ENCODE measurements around the gene ST6GALNAC6. TPM values are rescaled to one million over a fixed set of nuclear protein-coding genes. Genes with fewer than 3 reads are reported as not detected.

The ST6GALNAC6 gene
- total RNA-seq, 2 experiments from 2014 or later = 36.9 to 38.8 TPM

DNA sequence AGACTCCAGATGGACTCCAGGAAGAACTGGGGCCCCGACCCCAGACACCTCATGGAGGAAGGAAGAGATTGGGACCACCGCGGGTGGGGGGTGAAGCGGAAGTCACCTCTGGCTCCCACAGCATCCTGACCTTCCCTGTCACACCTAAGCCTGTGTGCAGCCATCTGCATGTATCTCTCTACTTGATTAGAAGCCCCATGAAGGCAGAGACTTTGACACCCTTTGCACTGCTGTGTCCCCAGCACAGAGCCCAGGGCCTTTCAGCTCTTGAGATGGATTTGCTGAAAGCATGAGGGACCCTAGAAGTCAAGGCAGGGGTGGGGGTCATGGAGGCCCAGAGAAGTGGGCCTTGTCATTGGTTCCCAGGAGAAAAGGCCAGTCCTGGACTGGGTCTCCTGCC, 42.1 kb downstream of the ST6GALNAC6 start:
- DNase-seq = no peak
- ChIA-PET POLR2A (no interaction called here), CTCF (interaction anchor here (9.2 kb wide), 1 partner anchor 10 kb away, joined by 107 read pairs; no protein-coding TSS in a partner anchor)
- Mint-ChIP-seq H3K4me3 (no peak overlapping the region), H3K9me3 (no peaks in the 10 kb centered on the region), H3K27me3 (no peaks in the 10 kb centered on the region), H3K36me3 (ENCODE audit: low read depth) (peaks cover under 1% of the 10 kb centered on the region), H3K4me1 (ENCODE audit: low read depth) (peaks cover 31% of the 10 kb centered on the region), H3K27ac (no peak overlapping the region)
- intact Hi-C loops (cut with micrococcal nuclease) = no loop called here
- ATAC-seq = no peak
- TF ChIP-seq, protein P1, sequence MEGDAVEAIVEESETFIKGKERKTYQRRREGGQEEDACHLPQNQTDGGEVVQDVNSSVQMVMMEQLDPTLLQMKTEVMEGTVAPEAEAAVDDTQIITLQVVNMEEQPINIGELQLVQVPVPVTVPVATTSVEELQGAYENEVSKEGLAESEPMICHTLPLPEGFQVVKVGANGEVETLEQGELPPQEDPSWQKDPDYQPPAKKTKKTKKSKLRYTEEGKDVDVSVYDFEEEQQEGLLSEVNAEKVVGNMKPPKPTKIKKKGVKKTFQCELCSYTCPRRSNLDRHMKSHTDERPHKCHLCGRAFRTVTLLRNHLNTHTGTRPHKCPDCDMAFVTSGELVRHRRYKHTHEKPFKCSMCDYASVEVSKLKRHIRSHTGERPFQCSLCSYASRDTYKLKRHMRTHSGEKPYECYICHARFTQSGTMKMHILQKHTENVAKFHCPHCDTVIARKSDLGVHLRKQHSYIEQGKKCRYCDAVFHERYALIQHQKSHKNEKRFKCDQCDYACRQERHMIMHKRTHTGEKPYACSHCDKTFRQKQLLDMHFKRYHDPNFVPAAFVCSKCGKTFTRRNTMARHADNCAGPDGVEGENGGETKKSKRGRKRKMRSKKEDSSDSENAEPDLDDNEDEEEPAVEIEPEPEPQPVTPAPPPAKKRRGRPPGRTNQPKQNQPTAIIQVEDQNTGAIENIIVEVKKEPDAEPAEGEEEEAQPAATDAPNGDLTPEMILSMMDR (IDR thresholded peaks at IDR 0.05) = no peak

DNA sequence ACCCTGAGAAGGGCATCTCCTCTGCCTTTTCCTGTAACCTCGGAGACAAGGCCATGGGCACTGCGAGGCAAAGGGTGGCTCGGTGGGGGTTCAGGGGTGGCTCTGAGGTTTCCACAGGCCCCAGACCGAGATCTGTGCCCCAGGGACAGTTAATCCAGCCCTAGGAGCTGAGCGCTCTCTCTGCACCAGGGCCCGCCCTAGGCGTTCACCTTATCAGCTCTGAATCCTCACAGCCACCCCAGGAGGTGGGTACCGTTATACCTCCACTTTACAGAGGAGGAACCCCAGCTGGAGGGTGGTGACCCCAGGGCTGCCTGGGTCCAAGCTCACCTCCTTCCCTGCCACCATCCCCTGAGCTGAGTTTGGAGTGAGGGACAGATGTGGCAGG, 42.7 kb downstream of the ST6GALNAC6 start:
- Mint-ChIP-seq H3K36me3 (ENCODE audit: low read depth) (peaks cover 4% of the 10 kb centered on the region), H3K4me3 (no peak overlapping the region), H3K27me3 (no peaks in the 10 kb centered on the region), H3K27ac (no peak overlapping the region), H3K4me1 (ENCODE audit: low read depth) (peaks cover 30% of the 10 kb centered on the region), H3K9me3 (no peaks in the 10 kb centered on the region)
- TF ChIP-seq, protein P1 (IDR thresholded peaks at IDR 0.05) = no peak
- ChIA-PET POLR2A (no interaction called here), CTCF (interaction anchor here (2.7 to 9.2 kb wide), 2 partner anchors 10 to 122 kb away, joined by 9 to 107 read pairs; partner anchors contain the start of gene TOR2A)
- ATAC-seq (no peak), DNase-seq (no peak)
- intact Hi-C loops (cut with micrococcal nuclease) = no loop called here

DNA sequence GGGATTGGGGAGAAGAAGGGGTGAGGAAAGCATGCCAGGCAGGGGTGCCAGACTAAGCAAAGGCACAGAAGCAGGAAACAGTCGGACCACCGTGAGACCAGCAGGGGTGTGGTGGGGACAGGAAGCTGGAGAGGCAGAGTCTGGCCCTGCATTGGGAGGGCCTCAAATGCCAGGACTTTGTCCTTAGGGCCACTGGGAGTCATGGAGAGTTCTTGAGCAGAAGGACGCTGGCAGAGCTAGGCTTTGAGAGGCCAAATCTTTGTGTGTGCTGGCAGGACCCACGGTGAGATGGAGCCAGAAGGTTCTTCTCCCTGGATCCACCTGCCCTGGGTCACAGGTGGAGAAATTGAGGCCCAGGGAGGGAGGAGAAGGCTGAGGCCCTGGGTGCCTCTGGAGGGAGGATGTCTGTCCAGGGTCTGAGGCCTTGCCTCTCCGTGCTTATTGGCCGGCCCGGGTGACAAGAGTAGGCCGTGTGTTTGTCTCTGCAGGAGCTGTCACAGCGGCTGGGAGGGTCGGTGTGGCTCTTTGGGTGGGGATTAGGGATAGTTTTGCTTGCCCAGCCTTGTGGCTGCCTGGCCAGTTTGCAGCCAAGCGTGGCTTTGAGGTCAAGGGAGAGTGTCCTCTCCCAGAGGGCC, 43.2 kb downstream of the ST6GALNAC6 start:
- no peak overlapping the region for H3K27ac Mint-ChIP-seq
- DNase-seq (no peak), ATAC-seq (no peak)
- no peak overlapping the region for H3K4me3 Mint-ChIP-seq
- intact Hi-C loops (cut with micrococcal nuclease) = no loop called here
- POLR2A ChIA-PET = interaction anchor here (0.9 to 2.8 kb wide), 5 partner anchors 9 to 298 kb away, joined by 3 to 8 read pairs (median 3); no protein-coding TSS in a partner anchor
- H3K36me3 Mint-ChIP-seq (ENCODE audit: low read depth) = peaks cover 4% of the 10 kb centered on the region
- TF ChIP-seq, protein P1 (IDR thresholded peaks at IDR 0.05) = no peak
- H3K4me1 Mint-ChIP-seq (ENCODE audit: low read depth) = peaks cover 26% of the 10 kb centered on the region
- H3K27me3 Mint-ChIP-seq = no peaks in the 10 kb centered on the region
- no peaks in the 10 kb centered on the region for H3K9me3 Mint-ChIP-seq
- CTCF ChIA-PET = interaction anchor here (1.4 to 9.2 kb wide), 4 partner anchors 11 to 121 kb away, joined by 3 to 107 read pairs (median 6); partner anchors contain the start of gene TOR2A

DNA sequence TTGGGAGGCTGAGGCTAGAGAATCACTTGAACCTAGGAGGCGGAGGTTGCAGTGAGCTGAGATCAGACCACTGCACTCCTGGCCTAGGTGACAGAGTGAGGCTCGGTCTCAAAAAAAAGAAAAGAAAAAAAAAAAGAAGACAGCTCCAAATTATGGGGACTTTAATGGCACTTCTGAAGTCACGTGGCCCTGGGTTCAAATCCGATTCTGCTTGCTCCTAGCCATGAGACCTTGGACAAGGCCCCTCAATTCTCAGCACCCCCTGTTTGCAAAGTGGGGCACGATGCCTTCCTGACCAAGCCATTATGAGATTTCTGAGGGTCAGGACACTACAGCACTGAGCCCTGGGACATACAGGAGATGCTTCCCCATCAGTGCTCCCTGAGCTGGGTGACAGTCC, 43.9 kb downstream of the ST6GALNAC6 start:
- ChIA-PET POLR2A (interaction anchor here (0.9 to 2.8 kb wide), 7 partner anchors 9 to 297 kb away, joined by 3 to 8 read pairs (median 3); partner anchors contain the start of gene CDK9), CTCF (interaction anchor here (0.6 to 9.2 kb wide), 6 partner anchors 11 to 262 kb away, joined by 3 to 107 read pairs (median 4); partner anchors contain the start of genes ST6GALNAC4 and TOR2A)
- intact Hi-C loops (cut with micrococcal nuclease) = no loop called here
- peaks cover 22% of the 10 kb centered on the region for H3K4me1 Mint-ChIP-seq (ENCODE audit: low read depth)
- peaks cover 7% of the 10 kb centered on the region for H3K36me3 Mint-ChIP-seq (ENCODE audit: low read depth)
- ATAC-seq (no peak), DNase-seq (no peak)
- H3K4me3 Mint-ChIP-seq = peak overlapping the region; percentile 31
- no peaks in the 10 kb centered on the region for H3K9me3 Mint-ChIP-seq
- no peaks in the 10 kb centered on the region for H3K27me3 Mint-ChIP-seq
- no peak overlapping the region for H3K27ac Mint-ChIP-seq
- TF ChIP-seq, protein P1 (IDR thresholded peaks at IDR 0.05) = no peak

DNA sequence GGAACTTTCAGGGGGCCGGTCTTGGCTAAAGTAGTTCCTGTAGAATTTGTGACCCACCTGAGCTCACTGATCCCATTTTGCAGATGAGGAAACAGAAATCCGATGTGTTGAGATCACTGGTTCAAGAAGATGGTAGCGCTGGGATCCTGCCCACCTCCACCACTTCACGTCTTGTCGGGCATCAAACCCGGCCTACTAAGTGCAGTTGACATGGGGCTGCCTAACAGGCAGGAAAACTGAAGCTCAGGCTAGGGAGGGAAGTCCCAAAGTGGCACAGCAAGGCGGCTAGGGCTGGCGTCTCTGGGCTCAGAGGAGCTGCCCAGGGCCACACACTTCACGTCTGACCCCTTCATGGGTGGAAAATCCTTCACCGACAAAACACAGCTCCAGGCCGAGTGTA, 44.4 kb downstream of the ST6GALNAC6 start:
- Mint-ChIP-seq H3K9me3 (no peaks in the 10 kb centered on the region), H3K4me1 (ENCODE audit: low read depth) (peaks cover 22% of the 10 kb centered on the region), H3K36me3 (ENCODE audit: low read depth) (peaks cover 10% of the 10 kb centered on the region), H3K4me3 (peak overlapping the region; percentile 82), H3K27ac (peak overlapping the region; percentile 49), H3K27me3 (no peaks in the 10 kb centered on the region)
- TF ChIP-seq, protein P1 (IDR thresholded peaks at IDR 0.05) = no peak
- ATAC-seq (no peak), DNase-seq (no peak)
- ChIA-PET CTCF (interaction anchor here (0.6 to 9.2 kb wide), 6 partner anchors 12 to 263 kb away, joined by 3 to 107 read pairs (median 4); partner anchors contain the start of genes ST6GALNAC4 and TOR2A), POLR2A (interaction anchor here (0.7 to 2.8 kb wide), 8 partner anchors 10 to 296 kb away, joined by 3 to 8 read pairs (median 3); partner anchors contain the start of gene CDK9)
- intact Hi-C loops (cut with micrococcal nuclease) = no loop called here
